CD14-positive monocyte (primary cell): ENCODE measurements around the gene ASAP3. TPM values are rescaled to one million over a fixed set of nuclear protein-coding genes. Genes with fewer than 3 reads are reported as not detected.

Source experiments
- DNase-seq, 3 donors: peaks; one replicate each; pipeline ENCODE4 v3.0.0-alpha.2; 2011 to 2022
- H2AFZ ChIP-seq: 2 replicates; pipeline ENCODE4 v1.6.0; 2012; ENCODE audit warnings: mild to moderate bottlenecking, low read depth, low read length, inconsistent platforms; ENCODE audit not compliant: insufficient read depth, poor library complexity, severe bottlenecking
- H3K27ac ChIP-seq, 2 donors: 1 replicate in 1 of 2; 2 replicates in 1 of 2; pipeline ENCODE4 v1.5.1; 2012 to 2013; ENCODE audit warnings: low read length in 2 of 2, control low read depth in 1 of 2, inconsistent platforms in 1 of 2, low read depth in 1 of 2, mild to moderate bottlenecking in 1 of 2
- H3K27me3 ChIP-seq, 2 donors: one replicate each; pipeline versions ENCODE4 v1.6.0 to v1.6.1; 2011 to 2013; ENCODE audit warnings: low read length in 2 of 2; ENCODE audit not compliant: control insufficient read depth in 2 of 2, insufficient read depth in 2 of 2
- H3K36me3 ChIP-seq, 2 donors: replicated peaks in 1 of 2; 1 replicate in 1 of 2; 2 replicates in 1 of 2; pipeline versions ENCODE4 v1.5.1 to v1.6.1; 2012 to 2013; ENCODE audit warnings: low read length in 2 of 2, control low read depth in 1 of 2, inconsistent platforms in 1 of 2, mild to moderate bottlenecking in 1 of 2; ENCODE audit not compliant: insufficient read depth in 2 of 2, control insufficient read depth in 1 of 2
- H3K4me1 ChIP-seq, 2 donors: 1 replicate in 1 of 2; 2 replicates in 1 of 2; pipeline versions ENCODE4 v1.5.1 to v1.6.1; 2012 to 2013; ENCODE audit warnings: low read length in 2 of 2, control low read depth in 1 of 2, inconsistent platforms in 1 of 2, mild to moderate bottlenecking in 1 of 2, moderate library complexity in 1 of 2; ENCODE audit not compliant: insufficient read depth in 2 of 2, control insufficient read depth in 1 of 2
- H3K4me2 ChIP-seq: replicated peaks from 2 replicates; pipeline ENCODE3; 2012; ENCODE audit warnings: low read length, moderate library complexity, mild to moderate bottlenecking; ENCODE audit not compliant: poor library complexity, severe bottlenecking; ENCODE audit errors: extremely low read depth
- H3K4me3 ChIP-seq, 3 experiments: fragments of 200-600 bp in 1 of 3; sonication (generic) in 1 of 3; replicated peaks in 1 of 3; 1 replicate in 2 of 3; 2 replicates in 1 of 3; pipeline ENCODE4 v1.5.1; 2011 to 2013; ENCODE audit warnings: low read length in 3 of 3, mild to moderate bottlenecking in 3 of 3, control low read depth in 2 of 3, low read depth in 2 of 3, inconsistent platforms in 1 of 3, moderate library complexity in 1 of 3
- H3K79me2 ChIP-seq: 2 replicates; pipeline ENCODE4 v1.6.0; 2012; ENCODE audit warnings: mild to moderate bottlenecking, control low read depth, inconsistent platforms, low read length, moderate library complexity; ENCODE audit not compliant: insufficient read depth
- H3K9ac ChIP-seq: 2 replicates; pipeline ENCODE4 v1.6.0; 2017; ENCODE audit warnings: low read length, mild to moderate bottlenecking; ENCODE audit not compliant: insufficient read depth, poor library complexity, severe bottlenecking
- H3K9me3 ChIP-seq, 2 donors: replicated peaks in 1 of 2; 1 replicate in 1 of 2; 2 replicates in 1 of 2; pipeline versions ENCODE4 v1.5.1 to v1.6.1; 2012 to 2013; ENCODE audit warnings: low read length in 2 of 2, control low read depth in 1 of 2; ENCODE audit not compliant: control insufficient read depth in 1 of 2, insufficient read depth in 1 of 2
- H4K20me1 ChIP-seq: 2 replicates; pipeline ENCODE4 v1.6.0; 2012; ENCODE audit warnings: mild to moderate bottlenecking, low read length, control low read depth, moderate library complexity; ENCODE audit not compliant: insufficient read depth
- H3K27ac Mint-ChIP-seq, 7 donors: one replicate each; pipeline ENCODE4 v1.8.0; 2020; ENCODE audit warnings: mild to moderate bottlenecking in 7 of 7, mixed read lengths in 7 of 7, moderate library complexity in 6 of 7, inconsistent platforms in 2 of 7
- H3K27me3 Mint-ChIP-seq, 3 donors: one replicate each; pipeline ENCODE4 v1.8.0; 2021 to 2022; ENCODE audit warnings: low read depth in 3 of 3, mild to moderate bottlenecking in 3 of 3, mixed read lengths in 3 of 3, moderate library complexity in 3 of 3, inconsistent platforms in 1 of 3
- H3K36me3 Mint-ChIP-seq, 2 donors: one replicate each; pipeline ENCODE4 v1.8.0; 2020; ENCODE audit warnings: mixed read lengths in 2 of 2, inconsistent platforms in 1 of 2, mild to moderate bottlenecking in 1 of 2
- H3K4me1 Mint-ChIP-seq: one replicate; pipeline ENCODE4 v1.8.0; 2020; ENCODE audit warnings: mild to moderate bottlenecking, mixed read lengths
- H3K4me3 Mint-ChIP-seq, 2 donors: one replicate each; pipeline ENCODE4 v1.8.0; 2020; ENCODE audit warnings: mild to moderate bottlenecking in 2 of 2, mixed read lengths in 2 of 2, moderate library complexity in 1 of 2
- H3K9me3 Mint-ChIP-seq, 7 donors: one replicate each; pipeline ENCODE4 v1.8.0; 2020 to 2022; ENCODE audit warnings: mixed read lengths in 7 of 7, mild to moderate bottlenecking in 6 of 7, moderate library complexity in 6 of 7, inconsistent platforms in 2 of 7
- CTCF ChIP-seq: fragments of 200-600 bp; IDR thresholded peaks from one replicate; pipeline ENCODE4 v1.8.0; 2022; ENCODE audit warnings: antibody characterized with exemption, mild to moderate bottlenecking
- WGBS: methylation state at CpG from one replicate; pipeline ENCODE4 v1.1.5; 2013; ENCODE audit warnings: missing lambda C conversion rate; ENCODE audit not compliant: insufficient coverage; 5-methylcytosine and 5-hydroxymethylcytosine counted together
- intact Hi-C, 2 donors: fragments of 100-400 bp; cut with micrococcal nuclease; formaldehyde crosslinking; loops; one replicate each; pipeline versions ENCODE4 v1.15.0 to v1.15.1; 2023
- polyA plus RNA-seq, 3 donors: library from polyadenylated mRNA; depleted of rRNA in 1 of 3; unstranded in 2 of 3; stranded (reverse) in 1 of 3; fragments of 300-500 nt in 2 of 3; fragments of >200 nt in 1 of 3; fragmentation: Illumina TruSeq in 2 of 3; gene quantifications; 1 replicate in 2 of 3; 2 replicates in 1 of 3; pipeline ENCODE4 v1.2.3, GENCODE V29; 2012 to 2021

Gene ASAP3
- polyA plus RNA-seq, 3 donors = 0.27 to 1.1 TPM; not detected in 1

GRCh38 chr1:23397908-23398307 lies 86.1 kb downstream of the ASAP3 start:
- Histone ChIP-seq H4K20me1 (no peaks in the 10 kb centered on the region), H3K9ac (no peak overlapping the region), H3K36me3 (no peaks in the 10 kb centered on the region), H3K27me3 (no peaks in the 10 kb centered on the region), H2AFZ (no peak overlapping the region), H3K4me3 (no peak overlapping the region), H3K27ac (no peak overlapping the region), H3K4me1 (peaks cover 19 to 23% of the 10 kb centered on the region in 2 donors), H3K4me2 (no peak overlapping the region), H3K9me3 (no peaks in the 10 kb centered on the region), H3K79me2 (no peaks in the 10 kb centered on the region)
- WGBS = 100% methylated on average over 2 of the region's 7 CpGs
- Mint-ChIP-seq H3K27ac (no peak overlapping the region), H3K4me3 (no peak overlapping the region), H3K27me3 (peaks cover 1 to 9% (median 2%) of the 10 kb centered on the region in 3 donors), H3K9me3 (no peaks in the 10 kb centered on the region), H3K4me1 (peaks cover 27% of the 10 kb centered on the region), H3K36me3 (no peaks in the 10 kb centered on the region)
- intact Hi-C loops = no loop called here
- no peak for DNase-seq
- no peak for TF ChIP-seq CTCF

GRCh38 chr1:23396380-23396779 lies 87.6 kb downstream of the ASAP3 start:
- Histone ChIP-seq H3K36me3 (no peaks in the 10 kb centered on the region), H3K27me3 (no peaks in the 10 kb centered on the region), H2AFZ (no peak overlapping the region), H3K4me3 (no peak overlapping the region), H3K9ac (no peak overlapping the region), H3K4me1 (peaks cover 4 to 8% of the 10 kb centered on the region in 2 donors), H3K9me3 (no peaks in the 10 kb centered on the region), H3K27ac (no peak overlapping the region), H4K20me1 (no peaks in the 10 kb centered on the region), H3K79me2 (no peaks in the 10 kb centered on the region), H3K4me2 (no peak overlapping the region)
- no peak overlapping the region for H3K4me3 Mint-ChIP-seq
- H3K27me3 Mint-ChIP-seq = peaks cover 0 to 9% (median 2%) of the 10 kb centered on the region in 3 donors
- intact Hi-C loops = no loop called here
- 90% methylated on average over 2 of the region's 2 CpGs for WGBS
- peaks cover 12% of the 10 kb centered on the region for H3K4me1 Mint-ChIP-seq
- H3K27ac Mint-ChIP-seq = no peak overlapping the region
- no peak for TF ChIP-seq CTCF
- DNase-seq = no peak
- no peaks in the 10 kb centered on the region for H3K36me3 Mint-ChIP-seq
- H3K9me3 Mint-ChIP-seq = no peaks in the 10 kb centered on the region
